Stomach smooth muscle (tissue), 2 donors: ENCODE results near the gene DAB1.

Experiments used
- H3K27ac ChIP-seq: one replicate; pipeline ENCODE4 v1.7.0; 2013; ENCODE audit warnings: mild to moderate bottlenecking, low read length, inconsistent platforms
- H3K27me3 ChIP-seq, 2 donors: one replicate each; pipeline ENCODE4 v1.7.0; 2013; ENCODE audit warnings: low read length in 2 of 2; ENCODE audit not compliant: insufficient read depth in 2 of 2, control insufficient read depth in 1 of 2
- H3K36me3 ChIP-seq, 2 donors: one replicate each; pipeline ENCODE4 v1.7.0; 2013; ENCODE audit warnings: low read length in 2 of 2; ENCODE audit not compliant: control insufficient read depth in 2 of 2, insufficient read depth in 2 of 2
- H3K4me1 ChIP-seq: one replicate; pipeline ENCODE4 v1.7.0; 2013; ENCODE audit warnings: low read length; ENCODE audit not compliant: control insufficient read depth, insufficient read depth
- H3K4me3 ChIP-seq, 2 donors: one replicate each; pipeline ENCODE4 v1.7.0; 2013; ENCODE audit warnings: low read length in 2 of 2
- H3K9ac ChIP-seq, 2 donors: one replicate each; pipeline ENCODE4 v1.7.0; 2013; ENCODE audit warnings: low read length in 2 of 2, mild to moderate bottlenecking in 1 of 2
- H3K9me3 ChIP-seq, 2 donors: one replicate each; pipeline ENCODE4 v1.7.0; 2013; ENCODE audit warnings: low read length in 2 of 2; ENCODE audit not compliant: control insufficient read depth in 2 of 2
- donor health status: healthy.
- donor health status: Pancreatic carcinoma.

The DAB1 gene

GRCh38 chr1:57278558-57278957 lies 145.3 kb downstream of the DAB1 start:
- H3K27me3 ChIP-seq, result no peaks in the 10 kb centered on the region
- no peaks in the 10 kb centered on the region for H3K4me1 ChIP-seq

GRCh38 chr1:57277681-57278080 lies 146.2 kb downstream of the DAB1 start:
- H3K9ac ChIP-seq, result no peak overlapping the region
- H3K9me3 ChIP-seq, result no peaks in the 10 kb centered on the region
- no peaks in the 10 kb centered on the region for H3K4me1 ChIP-seq
- H3K27me3 ChIP-seq, result no peaks in the 10 kb centered on the region
- H3K27ac ChIP-seq, result no peak overlapping the region
- H3K4me3 ChIP-seq, result no peak overlapping the region
- no peaks in the 10 kb centered on the region for H3K36me3 ChIP-seq

More at GRCh38 chr1:57278558-57278957, 145.3 kb downstream of the DAB1 start:
- Histone ChIP-seq H3K4me3 (no peak overlapping the region), H3K9ac (no peak overlapping the region), H3K9me3 (no peaks in the 10 kb centered on the region), H3K27ac (no peak overlapping the region), H3K36me3 (no peaks in the 10 kb centered on the region)

- H3K4me1 ChIP-seq, result no peaks in the 10 kb centered on the region
- H3K27me3 ChIP-seq, result no peaks in the 10 kb centered on the region
- H3K36me3 ChIP-seq, result no peaks in the 10 kb centered on the region
- H3K27ac ChIP-seq, result no peak overlapping the region
- H3K9ac ChIP-seq, result no peak overlapping the region
- H3K4me3 ChIP-seq, result no peak overlapping the region
- no peaks in the 10 kb centered on the region for H3K9me3 ChIP-seq
Measured at GRCh38 chr1:57276918-57277317, 146.9 kb downstream of the DAB1 start.

- Histone ChIP-seq H3K9ac (no peak overlapping the region), H3K27ac (no peak overlapping the region), H3K4me1 (no peaks in the 10 kb centered on the region), H3K4me3 (no peak overlapping the region), H3K36me3 (no peaks in the 10 kb centered on the region), H3K9me3 (peaks cover 0 to under 1% of the 10 kb centered on the region in 2 donors), H3K27me3 (no peaks in the 10 kb centered on the region)
Measured at GRCh38 chr1:57272601-57273000, 151.3 kb downstream of the DAB1 start.

GRCh38 chr1:57272150-57272549 lies 151.7 kb downstream of the DAB1 start:
- no peaks in the 10 kb centered on the region for H3K4me1 ChIP-seq
- H3K27me3 ChIP-seq, result no peaks in the 10 kb centered on the region
- no peak overlapping the region for H3K4me3 ChIP-seq
- H3K9me3 ChIP-seq, result peaks cover 0 to 5% of the 10 kb centered on the region in 2 donors
- H3K9ac ChIP-seq, result no peak overlapping the region
- no peaks in the 10 kb centered on the region for H3K36me3 ChIP-seq
- no peak overlapping the region for H3K27ac ChIP-seq

- Histone ChIP-seq H3K4me1 (no peaks in the 10 kb centered on the region), H3K9me3 (peaks cover 0 to 6% of the 10 kb centered on the region in 2 donors), H3K36me3 (no peaks in the 10 kb centered on the region), H3K27me3 (no peaks in the 10 kb centered on the region), H3K4me3 (no peak overlapping the region), H3K27ac (no peak overlapping the region), H3K9ac (no peak overlapping the region)
Measured at GRCh38 chr1:57270927-57271698, 152.7 kb downstream of the DAB1 start.

GRCh38 chr1:57269630-57270225 lies 154.1 kb downstream of the DAB1 start:
- Histone ChIP-seq H3K36me3 (no peaks in the 10 kb centered on the region), H3K4me1 (no peaks in the 10 kb centered on the region), H3K27ac (no peak overlapping the region)

GRCh38 chr1:57265104-57265503 lies 158.8 kb downstream of the DAB1 start:
- H3K4me1 ChIP-seq, result no peaks in the 10 kb centered on the region
- no peak overlapping the region for H3K9ac ChIP-seq
- H3K4me3 ChIP-seq, result no peak overlapping the region
- peaks cover 0 to 6% of the 10 kb centered on the region in 2 donors for H3K9me3 ChIP-seq
- no peaks in the 10 kb centered on the region for H3K36me3 ChIP-seq
- no peaks in the 10 kb centered on the region for H3K27me3 ChIP-seq
- no peak overlapping the region for H3K27ac ChIP-seq

More at GRCh38 chr1:57269630-57270225, 154.1 kb downstream of the DAB1 start:
- Histone ChIP-seq H3K9me3 (peaks cover 0 to 6% of the 10 kb centered on the region in 2 donors), H3K4me3 (no peak overlapping the region), H3K27me3 (no peaks in the 10 kb centered on the region), H3K9ac (no peak overlapping the region)

GRCh38 chr1:57262472-57262871 lies 161.4 kb downstream of the DAB1 start:
- Histone ChIP-seq H3K4me3 (no peak overlapping the region), H3K27ac (no peak overlapping the region), H3K4me1 (no peaks in the 10 kb centered on the region), H3K27me3 (no peaks in the 10 kb centered on the region), H3K9ac (no peak overlapping the region), H3K9me3 (peaks cover 0 to 4% of the 10 kb centered on the region in 2 donors), H3K36me3 (no peaks in the 10 kb centered on the region)

- no peaks in the 10 kb centered on the region for H3K27me3 ChIP-seq
- no peaks in the 10 kb centered on the region for H3K36me3 ChIP-seq
- no peak overlapping the region for H3K9ac ChIP-seq
- no peak overlapping the region for H3K4me3 ChIP-seq
- H3K4me1 ChIP-seq, result no peaks in the 10 kb centered on the region
- no peaks in the 10 kb centered on the region for H3K9me3 ChIP-seq
- no peak overlapping the region for H3K27ac ChIP-seq
Measured at GRCh38 chr1:57258557-57259325, 165.1 kb downstream of the DAB1 start.
